ENCODE data around the gene MT2A. TPM values are rescaled to one million over a fixed set of nuclear protein-coding genes. Genes with fewer than 3 reads are reported as not detected.

The MT2A gene
- total and polyA plus RNA-seq, 2 donors from 2014 or later = 315 to 507 TPM

- Histone ChIP-seq H3K9ac (ENCODE audit: low read length in 3 of 3) (peak within 1 kb of the TSS in 1 of 3 donors; percentile 55), H3K27me3 (ENCODE audit: control insufficient read depth, insufficient read depth, low read length) (peaks cover 74% of the 10 kb centered on the region), H3K27ac (ENCODE audit: low read depth in 2 of 2, low read length in 2 of 2) (peak within 1 kb of the TSS; percentile 17 to 57), H3K9me3 (ENCODE audit: control insufficient read depth in 2 of 3, insufficient read depth in 1 of 3, low read length in 3 of 3) (no peaks in the 10 kb centered on the region), H3K4me1 (ENCODE audit: control insufficient read depth in 2 of 3, insufficient read depth in 2 of 3, low read depth in 1 of 3, low read length in 3 of 3) (peaks cover 0 to 12% (median 0%) of the 10 kb centered on the region in 3 donors), H3K4me3 (ENCODE audit: low read length in 3 of 3) (peak within 1 kb of the TSS in 2 of 3 donors; percentile 59 to 61), H3K36me3 (ENCODE audit: control insufficient read depth in 2 of 3, insufficient read depth in 3 of 3, low read length in 3 of 3) (no peaks in the 10 kb centered on the region)
- TF ChIP-seq CTCF (IDR thresholded peaks at IDR 0.05; ENCODE audit: borderline replicate concordance, extremely low read depth, insufficient read depth) = no peak
- intact Hi-C loops (cut with DNase I) = no loop called here
- DNase-seq = peak; percentile 57 to 95 (median 60)
- no peak for FAIRE-seq
Observed at GRCh38 chr16:56637814-56638750, 29.7 kb downstream of the MT2A start, which contains the start of gene MT1A. Gene MT1A (plus strand): TSS chr16:56638666. CDS start chr16:56638739, 73 bp downstream.

- H3K4me3 ChIP-seq (ENCODE audit: low read length in 3 of 3) = peak overlapping the region in 2 of 3 donors; percentile 47 to 61
- FAIRE-seq = no peak
- H3K9ac ChIP-seq (ENCODE audit: low read length in 3 of 3) = no peak overlapping the region
Observed at GRCh38 chr16:56639045-56639444, 30.7 kb downstream of the MT2A start.

GRCh38 chr16:56640076-56640475 is 31.7 kb downstream of the MT2A start:
- Histone ChIP-seq H3K4me1 (ENCODE audit: control insufficient read depth in 2 of 3, insufficient read depth in 2 of 3, low read depth in 1 of 3, low read length in 3 of 3) (peaks cover 0 to 19% (median 6%) of the 10 kb centered on the region in 3 donors), H3K9ac (ENCODE audit: low read length in 3 of 3) (no peak overlapping the region), H3K27ac (ENCODE audit: low read depth in 2 of 2, low read length in 2 of 2) (no peak overlapping the region), H3K4me3 (ENCODE audit: low read length in 3 of 3) (no peak overlapping the region), H3K36me3 (ENCODE audit: control insufficient read depth in 2 of 3, insufficient read depth in 3 of 3, low read length in 3 of 3) (no peaks in the 10 kb centered on the region), H3K9me3 (ENCODE audit: control insufficient read depth in 2 of 3, insufficient read depth in 1 of 3, low read length in 3 of 3) (no peaks in the 10 kb centered on the region), H3K27me3 (ENCODE audit: control insufficient read depth, insufficient read depth, low read length) (peaks cover 69% of the 10 kb centered on the region)
- FAIRE-seq (no peak), DNase-seq (no peak)
- intact Hi-C loops (cut with DNase I) = no loop called here
- TF ChIP-seq CTCF (IDR thresholded peaks at IDR 0.05; ENCODE audit: borderline replicate concordance, extremely low read depth, insufficient read depth) = no peak

More at GRCh38 chr16:56639045-56639444, 30.7 kb downstream of the MT2A start:
- Histone ChIP-seq H3K4me1 (ENCODE audit: control insufficient read depth in 2 of 3, insufficient read depth in 2 of 3, low read depth in 1 of 3, low read length in 3 of 3) (peaks cover 0 to 17% (median 5%) of the 10 kb centered on the region in 3 donors), H3K36me3 (ENCODE audit: control insufficient read depth in 2 of 3, insufficient read depth in 3 of 3, low read length in 3 of 3) (no peaks in the 10 kb centered on the region), H3K27me3 (ENCODE audit: control insufficient read depth, insufficient read depth, low read length) (peaks cover 72% of the 10 kb centered on the region), H3K9me3 (ENCODE audit: control insufficient read depth in 2 of 3, insufficient read depth in 1 of 3, low read length in 3 of 3) (no peaks in the 10 kb centered on the region), H3K27ac (ENCODE audit: low read depth in 2 of 2, low read length in 2 of 2) (no peak overlapping the region)
- TF ChIP-seq CTCF (IDR thresholded peaks at IDR 0.05; ENCODE audit: borderline replicate concordance, extremely low read depth, insufficient read depth) = no peak
- intact Hi-C loops (cut with DNase I) = no loop called here
- DNase-seq = no peak

All from kidney (tissue), 14 donors.